ENCODE measurements around the gene ADAMTS2. TPM values are rescaled to one million over a fixed set of nuclear protein-coding genes. Genes with fewer than 3 reads are reported as not detected.

Gene ADAMTS2
- total and polyA plus RNA-seq, 2 of the 8 experiments (the other 6 are each of a cell fraction or from before 2014, with no cell fraction given): 6.6 to 7.3 TPM

DNA sequence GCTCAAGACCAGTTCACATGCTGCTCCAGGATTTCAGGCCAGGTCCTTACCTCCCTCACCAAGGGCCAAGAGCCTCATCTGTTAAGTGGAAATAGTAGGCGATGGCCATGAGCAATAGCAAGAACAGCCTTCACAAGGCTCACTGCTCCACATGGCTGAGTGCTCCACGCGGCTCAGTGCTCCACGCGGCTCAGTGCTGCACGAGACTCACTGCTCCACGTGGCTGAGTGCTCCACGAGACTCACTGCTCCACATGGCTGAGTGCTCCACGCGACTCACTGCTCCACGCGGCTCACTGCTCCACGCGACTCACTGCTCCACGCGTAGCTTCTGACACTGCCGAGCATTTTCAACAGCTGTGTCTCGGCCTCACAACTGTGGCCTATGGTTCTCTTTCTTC, 36.4 kb upstream of the ADAMTS2 start:
- H3K4me2 ChIP-seq (ENCODE audit: insufficient read depth in 1 of 2, low read depth in 2 of 2, low read length in 2 of 2): no peak overlapping the region
- H3K4me3 ChIP-seq (ENCODE audit: extremely low read depth in 1 of 4, insufficient read depth in 2 of 4, low read depth in 3 of 4, low read length in 4 of 4): no peak overlapping the region
- no peak overlapping the region for H3K56ac ChIP-seq (replicated peaks; ENCODE audit: insufficient read length, low read depth, low read length)
- CTCF ChIA-PET (ENCODE audit: partially characterized antibody): interaction anchor here (1.0 to 1.8 kb wide), 2 partner anchors 9 to 217 kb away, joined by 4 read pairs; no protein-coding TSS in a partner anchor
- peaks cover 3% of the 10 kb centered on the region in 2 experiments; a peak in 1 of 4 replicates for H3K9me3 ChIP-seq (ENCODE audit: insufficient read depth in 2 of 2, low read depth in 1 of 2, low read length in 1 of 2)
- H3K14ac ChIP-seq (ENCODE audit: insufficient read length): no peak overlapping the region
- H2BK120ac ChIP-seq (replicated peaks; ENCODE audit: low read depth, low read length): no peak overlapping the region
- DNase-seq (ENCODE audit: low read depth in 1 of 2, low spot score in 2 of 2) (no peak), FAIRE-seq (no peak)
- H3K18ac ChIP-seq (ENCODE audit: extremely low read depth, low read length): no peak overlapping the region
- no peaks in the 10 kb centered on the region; a peak in 2 of 7 replicates for H3K27me3 ChIP-seq (replicated peaks in 1 of 4; ENCODE audit: control insufficient read depth in 3 of 4, extremely low read depth in 1 of 4, insufficient read depth in 3 of 4, low read length in 3 of 4)
- no peaks in the 10 kb centered on the region; a peak in 1 of 7 replicates for H3K4me1 ChIP-seq (replicated peaks in 1 of 4; ENCODE audit: control insufficient read depth in 3 of 4, insufficient read depth in 4 of 4, low read length in 3 of 4)
- H2BK12ac ChIP-seq (ENCODE audit: low read depth, low read length): no peak overlapping the region
- H2BK15ac ChIP-seq (ENCODE audit: low read length): no peak overlapping the region
- H3K79me1 ChIP-seq (ENCODE audit: low read depth, low read length): no peaks in the 10 kb centered on the region
- H2BK5ac ChIP-seq (ENCODE audit: low read depth, low read length): no peak overlapping the region
- no peaks in the 10 kb centered on the region for H3K36me3 ChIP-seq (ENCODE audit: control insufficient read depth in 2 of 4, insufficient read depth in 4 of 4, low read length in 3 of 4)
- no peak overlapping the region for H4K91ac ChIP-seq (replicated peaks; ENCODE audit: insufficient read length, low read length)
- H3K9ac ChIP-seq (replicated peaks in 1 of 4; ENCODE audit: extremely low read depth in 1 of 4, low read depth in 3 of 4, low read length in 3 of 4): no peak overlapping the region
- H2BK20ac ChIP-seq (ENCODE audit: low read length): no peak overlapping the region
- H2AFZ ChIP-seq (ENCODE audit: low read length): no peak overlapping the region
- H4K8ac ChIP-seq (ENCODE audit: extremely low read depth, insufficient read depth, low read length): no peak overlapping the region
- no peak overlapping the region for H3K27ac ChIP-seq (ENCODE audit: low read depth, low read length)
- no peak overlapping the region for H4K5ac ChIP-seq (ENCODE audit: insufficient read length, low read depth, low read length)
- H3K23ac ChIP-seq (ENCODE audit: insufficient read length): no peak overlapping the region
- POLR2A ChIA-PET (ENCODE audit: partially characterized antibody): no interaction called here
- no peak overlapping the region for H3K4ac ChIP-seq (replicated peaks; ENCODE audit: insufficient read length, low read depth, low read length)
- H4K20me1 ChIP-seq (replicated peaks in 1 of 2; ENCODE audit: control insufficient read depth in 1 of 2, insufficient read depth in 2 of 2, low read length in 2 of 2): no peaks in the 10 kb centered on the region
- WGBS, 2 experiments (ENCODE audit: extremely low coverage in 1 of 2, insufficient coverage in 1 of 2, insufficient read length in 1 of 2, insufficient replicate concordance in 2 of 2, low coverage in 1 of 2, low lambda C conversion rate in 2 of 2, missing lambda C conversion rate in 1 of 2): 88% methylated on average over 18 of the region's 18 CpGs; no CpG with 5 or more reads in 1 of the 2 experiments
- H2AK5ac ChIP-seq (ENCODE audit: low read depth, low read length): no peak overlapping the region
- peaks cover 2% of the 10 kb centered on the region; the same call in 1 of the 2 replicates for H3K23me2 ChIP-seq (ENCODE audit: low read depth, low read length)
- no peaks in the 10 kb centered on the region for H3K79me2 ChIP-seq (ENCODE audit: control insufficient read depth in 1 of 2, insufficient read depth in 2 of 2, low read length in 2 of 2)
- TF ChIP-seq RAD21 (IDR thresholded peaks at IDR 0.05 in 1 of 2, conservative IDR thresholded peaks at IDR 0.05 in 1 of 2; ENCODE audit: low read depth in 2 of 2, low read length in 2 of 2): no peak
- TF ChIP-seq TCF12 (IDR thresholded peaks at IDR 0.05; ENCODE audit: low read depth, low read length): no peak
